Fibroblast of the conjunctiva (primary cell): Measurements from ENCODE around the gene KRT74.

Experiments
- DNase-seq: peaks from one replicate; pipeline ENCODE4 v3.0.0-alpha.2; 2010; ENCODE audit warnings: low read depth

Gene KRT74

DNA sequence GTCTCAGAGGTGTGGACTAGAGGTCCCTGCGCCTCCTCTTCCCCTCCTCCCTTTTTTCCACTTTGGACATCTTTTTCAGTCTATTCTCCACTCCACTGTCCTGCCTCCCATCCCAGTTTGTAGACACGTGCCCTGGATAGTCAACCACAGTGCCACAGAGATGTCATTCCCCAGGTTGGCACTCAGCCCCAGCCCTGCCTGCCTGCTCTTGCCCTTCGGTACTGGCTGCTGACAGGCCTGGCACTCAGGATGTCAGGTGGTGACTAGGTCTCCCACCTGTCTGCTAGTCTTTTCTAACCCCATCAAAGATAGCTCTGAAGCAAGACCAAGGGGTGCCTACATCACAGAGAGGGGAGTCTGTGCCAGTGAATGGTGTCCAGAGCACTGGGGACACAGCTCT, 36.5 kb downstream of the KRT74 start:
- no peak for DNase-seq

DNA sequence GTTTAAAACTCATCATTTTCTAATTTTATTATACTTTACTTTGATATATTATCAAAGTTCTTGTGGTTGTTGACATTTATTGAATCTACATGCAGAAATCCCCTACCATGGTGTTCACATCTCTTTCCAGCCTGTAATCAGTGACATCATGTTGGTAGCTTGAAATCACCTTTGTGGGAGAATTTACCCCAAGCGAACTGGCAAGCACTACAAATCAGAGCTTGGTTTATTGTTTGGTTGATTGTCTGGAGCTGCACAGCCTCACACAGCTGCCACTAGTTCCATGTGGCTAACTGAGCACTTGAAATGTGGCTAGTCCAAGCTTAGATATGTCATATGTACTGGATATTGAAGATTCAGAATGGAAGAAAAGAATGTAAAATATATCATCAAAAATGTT, 38.1 kb downstream of the KRT74 start:
- DNase-seq = no peak

DNA sequence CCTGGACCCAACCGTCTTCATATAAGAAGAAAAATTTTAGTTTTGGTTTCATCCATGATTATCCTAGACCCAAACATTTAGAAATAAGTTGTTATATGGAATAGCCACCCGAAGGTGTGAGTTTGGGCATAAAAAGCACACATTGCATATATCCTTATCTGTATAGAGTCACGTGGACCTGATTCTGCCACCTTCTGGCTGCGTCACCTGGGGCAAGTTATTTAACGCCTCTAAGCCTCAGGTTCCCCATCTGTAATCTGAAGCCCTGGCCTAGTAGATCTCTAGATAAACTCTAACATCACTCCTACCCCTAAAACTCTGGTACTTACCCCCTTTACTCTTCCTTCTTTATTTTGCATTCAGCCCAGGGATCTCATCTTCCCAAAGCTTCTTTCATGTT, 39.2 kb downstream of the KRT74 start:
- no peak for DNase-seq

DNA sequence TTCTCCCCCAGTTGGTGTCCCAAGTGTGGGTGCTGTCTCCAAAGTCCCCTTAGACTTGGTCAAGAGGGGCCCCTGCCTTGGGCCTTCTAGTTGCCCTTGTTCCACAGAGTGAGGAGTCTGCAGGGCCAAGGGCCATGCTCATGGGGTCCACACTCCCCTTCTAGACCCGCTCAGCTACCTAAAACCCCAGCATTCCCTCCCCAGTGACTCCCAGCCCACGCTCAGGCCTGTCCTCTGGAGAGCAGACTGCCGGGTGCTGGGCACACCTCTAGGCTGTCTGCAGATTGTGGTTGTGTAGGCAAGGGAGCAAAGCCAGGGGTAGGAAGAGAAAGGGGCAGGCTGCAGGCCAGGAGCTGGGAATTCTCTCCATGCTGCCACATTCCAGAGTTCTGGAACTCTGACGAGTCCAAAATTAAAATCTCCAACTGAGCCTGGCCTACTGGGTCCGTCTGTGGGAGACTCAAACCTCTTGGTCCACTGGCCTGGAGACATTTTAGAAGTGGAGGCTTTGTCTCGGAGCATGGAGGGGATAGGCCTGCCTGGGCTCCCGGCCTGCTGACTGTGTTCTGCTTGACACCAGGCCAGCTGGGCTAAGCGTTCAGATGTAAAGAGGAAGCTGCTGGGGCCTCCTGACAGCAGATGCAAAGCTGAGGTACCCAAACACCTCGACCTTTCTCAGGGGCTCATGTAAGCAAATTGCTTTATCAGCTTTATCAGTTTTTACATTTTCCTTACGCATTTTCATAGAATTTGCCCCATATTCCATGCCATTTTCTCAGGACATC, 39.8 kb downstream of the KRT74 start:
- DNase-seq = no peak

DNA sequence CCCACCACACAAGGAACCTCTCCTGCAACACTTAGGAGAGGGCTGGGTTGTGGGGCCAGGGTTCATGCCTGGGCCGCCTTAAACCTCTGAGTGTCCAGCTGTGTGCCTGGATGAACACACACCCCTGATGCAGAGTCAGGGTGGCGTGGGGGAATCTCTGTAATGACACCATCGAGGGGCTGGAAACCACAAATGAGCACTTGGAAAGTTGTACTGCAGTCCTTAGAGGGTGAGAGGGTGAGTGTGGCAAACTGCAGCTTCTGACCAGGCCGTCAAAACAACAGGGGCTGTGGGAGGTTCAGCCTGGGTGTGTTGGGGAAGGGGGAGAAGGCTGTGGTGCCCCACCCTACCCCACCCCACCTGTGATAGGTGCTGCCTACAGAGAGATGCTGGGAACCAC, 41.0 kb downstream of the KRT74 start:
- DNase-seq = no peak

- DNase-seq = no peak
These were observed 41.9 kb downstream of the KRT74 start for GRCh38 chr12:52531566-52532300.

GRCh38 chr12:52530905-52531304, 42.7 kb downstream of the KRT74 start:
- no peak for DNase-seq

- DNase-seq = no peak
These were observed 43.3 kb downstream of the KRT74 start for GRCh38 chr12:52530366-52530765.

DNA sequence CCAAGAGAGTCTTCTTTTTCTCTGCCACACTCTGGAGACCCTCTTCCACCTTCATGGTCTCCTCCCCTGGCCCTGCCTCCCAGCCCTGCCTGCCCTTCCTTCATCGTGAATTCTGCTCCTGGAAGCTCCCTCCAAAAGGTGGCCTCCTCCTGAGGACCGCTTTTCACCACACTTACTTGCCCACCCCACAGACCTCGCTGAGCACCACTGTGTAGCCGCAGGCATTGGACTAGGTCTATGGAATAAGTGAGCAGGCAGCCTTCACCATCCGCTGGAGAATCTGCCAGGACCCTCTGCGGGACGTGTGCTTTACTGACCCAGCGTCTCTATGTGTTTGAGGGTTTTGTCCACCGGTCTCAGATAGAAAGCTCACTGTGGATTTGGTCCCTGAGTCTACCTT, 43.8 kb downstream of the KRT74 start:
- DNase-seq = no peak

GRCh38 chr12:52529417-52529816, 44.2 kb downstream of the KRT74 start:
- DNase-seq = no peak

DNA sequence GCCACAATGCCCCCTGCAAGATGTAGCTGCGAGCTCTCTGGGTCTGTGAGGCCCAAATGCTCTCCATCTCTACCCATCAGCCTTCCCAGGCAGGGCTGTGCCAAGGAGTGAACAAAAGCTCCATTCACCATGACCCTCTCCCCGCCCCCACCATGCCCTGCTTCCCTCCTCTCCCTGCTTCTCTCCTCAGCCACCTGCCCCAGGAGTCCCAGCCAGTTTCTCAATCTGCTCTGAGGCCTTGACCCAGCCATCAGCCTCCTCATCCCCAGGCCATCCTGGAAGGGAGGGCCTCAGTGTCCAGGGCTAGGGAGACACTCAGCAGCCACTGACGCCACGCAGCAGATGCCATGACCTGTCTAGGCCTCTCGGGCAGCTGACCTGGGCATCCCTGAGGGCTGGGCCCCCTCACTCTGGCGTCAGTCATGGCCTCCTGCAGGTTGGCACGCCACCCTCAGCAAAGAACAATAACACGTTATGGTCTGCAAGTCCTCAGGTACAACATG, 45.0 kb downstream of the KRT74 start:
- no peak for DNase-seq

DNA sequence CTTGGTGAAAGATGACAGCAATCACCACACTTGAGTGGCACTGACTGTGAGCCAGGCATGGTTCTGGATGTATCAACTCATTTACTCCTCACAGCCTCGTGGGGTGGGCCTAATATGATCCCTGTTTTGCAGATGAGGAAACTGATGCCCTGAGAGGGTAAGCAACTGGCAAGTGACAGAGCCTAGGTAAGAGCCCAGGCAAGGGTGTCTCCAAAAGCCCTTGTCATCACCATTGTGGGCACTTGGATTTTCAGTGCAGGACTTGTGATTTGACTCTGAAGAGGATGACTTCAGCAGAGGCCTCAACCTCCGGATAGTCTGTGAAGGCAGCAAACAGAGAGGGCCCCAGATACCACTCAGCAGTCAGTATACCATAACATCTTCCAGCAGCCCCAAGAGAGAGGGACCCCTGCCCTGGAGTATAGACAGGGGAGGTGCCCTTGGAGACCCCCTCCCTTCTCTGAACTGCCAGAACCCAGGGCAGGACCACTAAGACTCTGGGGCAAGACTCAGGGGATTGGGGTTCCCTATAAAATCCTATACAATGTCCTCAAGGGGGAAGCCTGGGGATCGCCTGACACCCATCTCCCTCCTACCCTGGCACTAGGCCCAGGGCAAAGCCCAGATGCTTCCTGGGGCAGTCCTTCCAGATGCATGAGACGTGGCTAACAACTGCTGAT, 46.4 kb downstream of the KRT74 start:
- DNase-seq = no peak

DNA sequence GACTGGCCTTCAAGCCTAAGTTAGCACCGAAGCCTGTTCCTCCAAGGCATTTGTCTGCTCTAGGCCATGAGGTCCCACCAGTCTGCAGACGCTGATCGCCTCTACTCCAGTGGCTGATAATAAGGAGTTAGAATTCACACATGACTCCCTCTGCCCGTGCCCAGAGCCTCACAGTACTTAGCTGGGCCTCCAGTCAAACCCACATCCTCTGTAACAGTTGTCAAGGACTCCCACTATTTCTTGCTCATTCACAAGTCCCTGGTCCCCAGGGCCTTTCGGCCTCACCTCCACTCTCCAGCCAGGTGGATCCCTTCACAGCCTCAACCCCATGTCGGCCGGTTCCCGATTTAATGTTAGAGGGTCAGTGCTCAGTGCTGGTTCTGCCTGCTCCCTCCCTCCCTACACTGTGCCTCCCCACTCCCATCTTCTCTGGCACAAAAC, 47.1 kb downstream of the KRT74 start:
- no peak for DNase-seq

DNA sequence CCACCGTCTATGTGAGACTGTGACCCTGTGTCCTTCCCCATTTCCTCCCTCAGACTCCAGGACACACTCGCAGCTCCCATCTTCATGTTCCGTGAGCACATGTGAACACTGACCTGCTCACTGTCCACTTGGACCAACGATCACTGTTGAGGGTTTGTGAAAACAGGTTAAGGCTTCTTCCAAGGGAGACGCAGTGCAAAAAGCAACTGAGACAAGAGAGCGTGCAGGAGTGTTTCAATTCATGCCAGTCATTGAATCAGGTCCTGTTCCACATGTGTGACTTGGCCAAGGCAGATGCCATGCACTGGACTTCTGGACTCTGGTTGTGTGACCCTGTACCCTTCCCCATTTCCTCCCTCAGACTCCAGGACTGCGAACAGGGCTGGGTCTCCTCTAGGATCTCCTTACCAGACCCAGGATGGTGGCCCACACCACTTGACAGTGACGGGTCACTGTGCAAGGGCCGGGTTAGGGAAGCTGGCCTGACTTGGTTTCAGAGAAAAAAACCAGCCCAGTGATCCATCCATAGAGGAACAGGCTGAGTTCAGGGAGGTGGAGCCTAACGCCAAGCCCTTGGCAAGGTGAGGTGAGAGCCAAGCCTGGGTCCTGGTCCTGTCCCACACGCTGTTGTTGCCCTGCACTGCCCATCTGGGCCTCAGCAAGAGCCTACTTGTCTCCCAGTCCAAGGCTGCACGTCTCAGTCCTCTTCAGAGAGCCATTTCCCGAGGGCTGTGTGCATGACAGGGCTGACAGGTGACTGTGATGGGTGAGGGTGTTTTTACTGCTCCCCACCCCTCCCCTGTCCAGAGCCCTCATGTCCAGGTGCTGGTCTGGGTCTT, 47.8 kb downstream of the KRT74 start:
- no peak for DNase-seq

DNA sequence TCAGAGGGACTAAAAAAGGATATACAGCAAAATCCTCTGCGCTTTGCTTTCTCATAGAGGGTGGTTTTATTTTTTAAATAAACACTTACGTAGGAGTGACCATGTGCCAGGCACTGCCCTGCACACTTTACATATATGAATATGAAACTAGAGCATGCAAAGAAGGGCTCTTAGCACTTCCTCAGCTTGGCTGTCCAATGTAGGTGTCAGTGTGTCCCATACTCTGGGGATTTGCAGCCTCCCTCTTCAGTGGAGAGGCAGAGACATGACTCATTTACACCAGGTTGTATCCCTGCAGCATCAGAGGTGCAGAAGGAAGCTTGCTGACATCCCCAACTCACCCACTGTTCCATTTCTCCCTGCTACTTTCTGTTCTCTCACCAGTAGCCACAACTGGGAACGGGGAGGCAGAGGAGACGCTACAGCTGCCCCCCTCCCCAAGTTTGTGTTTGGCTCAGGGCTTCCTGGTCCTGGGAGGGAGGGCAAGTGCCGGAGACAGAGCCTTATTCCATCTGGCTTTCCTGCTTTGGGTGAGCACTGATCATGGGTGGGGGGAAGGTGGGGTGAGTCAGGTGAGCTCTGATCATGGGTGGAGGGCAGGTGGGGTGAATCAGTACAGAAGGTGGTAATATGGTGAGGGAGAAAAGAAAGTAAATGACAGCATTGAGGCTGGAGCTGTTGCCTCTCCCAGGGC, 48.6 kb downstream of the KRT74 start:
- DNase-seq = no peak

- no peak for DNase-seq
These were observed 49.3 kb downstream of the KRT74 start for GRCh38 chr12:52524241-52524897.

DNA sequence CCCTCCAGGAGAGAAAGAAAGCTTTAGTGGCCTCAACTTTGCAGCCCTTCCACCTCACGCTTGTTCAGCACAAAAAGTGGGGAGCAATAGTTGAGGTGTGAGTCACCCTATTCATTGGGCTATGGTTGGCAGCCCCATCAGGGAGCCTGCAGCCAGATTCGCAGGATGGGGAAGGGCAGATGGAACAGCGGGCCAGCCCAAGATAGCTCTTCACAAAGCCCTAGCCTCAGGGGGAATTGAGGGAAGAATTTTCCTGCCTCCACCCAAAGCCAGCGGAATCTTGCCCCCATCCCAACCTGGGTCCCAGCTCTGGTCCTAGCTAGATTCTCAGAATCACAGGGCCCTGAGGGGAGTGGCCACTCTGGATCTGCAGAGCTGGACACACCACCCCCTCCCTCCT, 49.8 kb downstream of the KRT74 start:
- DNase-seq = no peak

DNA sequence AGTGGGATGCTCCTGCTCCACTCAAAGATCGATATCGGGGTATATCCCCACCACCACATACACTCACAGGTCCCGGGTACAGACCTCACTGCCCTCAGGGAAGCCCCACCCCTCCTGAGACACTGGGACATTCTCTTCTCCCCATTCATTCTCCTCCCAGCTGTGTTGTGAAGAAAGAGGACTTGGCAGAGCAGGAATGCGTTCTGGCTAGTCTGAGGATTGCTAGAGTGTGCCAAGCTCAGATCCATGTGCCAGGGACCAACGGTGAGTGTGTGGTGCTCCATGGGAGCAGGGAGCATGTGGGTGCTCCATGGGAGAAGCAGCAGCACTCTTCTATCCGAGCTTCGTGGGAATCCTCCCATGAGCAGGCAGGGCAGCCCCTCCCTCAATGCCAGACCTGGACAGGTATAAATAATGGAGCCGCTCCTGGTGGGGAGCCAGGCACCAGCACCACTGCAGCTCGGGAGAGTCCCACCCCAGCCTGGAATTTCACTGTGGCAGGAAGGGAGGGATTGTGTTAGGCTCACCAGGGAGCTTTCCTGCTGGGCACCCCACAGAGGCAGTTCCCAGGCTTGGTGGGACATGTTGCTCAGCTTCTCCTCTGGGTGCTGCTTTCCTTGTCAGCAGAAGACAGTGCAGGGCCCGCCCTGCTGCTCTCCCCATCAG, 51.2 kb downstream of the KRT74 start:
- no peak for DNase-seq

GRCh38 chr12:52521568-52522266, 51.9 kb downstream of the KRT74 start:
- no peak for DNase-seq

DNA sequence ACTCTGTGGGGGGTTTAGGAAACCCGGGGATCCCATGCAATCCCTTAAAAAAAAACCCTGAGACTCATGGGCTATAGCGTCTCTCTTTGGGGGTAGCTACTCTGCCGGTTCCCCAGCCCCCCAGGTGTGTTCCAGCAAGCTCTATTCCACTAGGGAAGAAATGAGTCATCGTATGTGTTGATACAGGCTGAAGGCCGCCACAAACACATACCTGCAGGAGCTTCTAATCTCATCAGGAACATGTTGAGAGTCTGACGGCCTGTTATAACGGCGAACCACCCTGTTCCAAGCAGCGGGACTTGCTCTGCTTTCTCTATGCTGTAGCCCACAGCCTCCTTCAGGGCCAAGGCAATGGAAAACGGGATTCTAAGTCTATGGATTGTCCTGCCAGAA, 52.5 kb downstream of the KRT74 start:
- no peak for DNase-seq
